ENCODE measurements around the gene EGLN2.

Gene EGLN2

DNA sequence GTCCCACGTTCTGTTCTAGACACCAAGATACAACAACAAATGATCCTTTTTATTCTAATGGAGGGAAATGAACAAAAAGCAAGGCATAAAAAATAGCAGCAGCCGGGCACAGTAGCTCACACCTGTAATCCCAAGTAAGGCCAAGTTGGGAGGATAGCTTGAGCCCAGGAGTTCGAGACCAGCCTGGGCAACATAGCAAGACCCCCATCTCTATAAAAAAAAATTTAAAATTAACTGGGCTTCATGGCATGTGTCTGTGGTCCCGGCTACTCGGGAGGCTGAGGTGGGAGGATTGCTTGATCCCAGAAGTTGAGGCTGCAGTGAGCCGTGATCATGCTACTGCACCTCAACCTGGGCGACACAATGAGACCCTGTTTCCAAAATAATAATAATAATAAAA is 22.6 kb upstream of the EGLN2 start:
- H3K4me3 ChIP-seq (ENCODE audit: control insufficient read depth, low read depth, low read length) = no peak overlapping the region

GRCh38 chr19:40776932-40777644 is 21.9 kb upstream of the EGLN2 start:
- peak overlapping the region; percentile 67 for H3K4me3 ChIP-seq (ENCODE audit: control insufficient read depth, low read depth, low read length)
- TF ChIP-seq CTCF (conservative IDR thresholded peaks at IDR 0.05; ENCODE audit: control insufficient read depth, insufficient read depth, low read depth, low read length) = no peak
- peak; percentile 89 for DNase-seq (ENCODE audit: low read depth)

More for the DNA sequence above, 22.6 kb upstream of the EGLN2 start:
- no peak for TF ChIP-seq CTCF (conservative IDR thresholded peaks at IDR 0.05; ENCODE audit: control insufficient read depth, insufficient read depth, low read depth, low read length)
- no peak for DNase-seq (ENCODE audit: low read depth)

DNA sequence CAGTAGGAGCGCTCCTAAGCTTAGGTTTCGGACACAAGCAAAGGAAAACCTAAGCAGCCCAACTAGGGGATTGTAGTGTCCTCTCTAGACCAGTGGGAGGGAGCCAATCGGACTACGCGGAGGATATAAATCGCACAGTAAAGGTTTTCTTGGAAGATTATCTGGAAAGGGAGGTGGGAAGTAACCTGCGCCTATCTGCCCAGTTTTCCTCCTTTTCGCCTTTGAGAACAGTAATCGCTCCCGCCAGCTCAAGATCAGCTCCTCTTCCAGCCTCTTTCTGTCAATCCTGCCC is 21.4 kb upstream of the EGLN2 start:
- H3K4me3 ChIP-seq (ENCODE audit: control insufficient read depth, low read depth, low read length) = peak overlapping the region; percentile 67
- DNase-seq (ENCODE audit: low read depth) = no peak

GRCh38 chr19:40777937-40778705 is 20.9 kb upstream of the EGLN2 start, which contains the start of gene RAB4B:
RAB4B (plus strand) TSS chr19:40778247; CDS start chr19:40778376, 129 bp downstream.
- H3K4me3 ChIP-seq (ENCODE audit: control insufficient read depth, low read depth, low read length) = peak within 1 kb of the TSS; percentile 67
- peak; percentile 99 for DNase-seq (ENCODE audit: low read depth)
- no peak for TF ChIP-seq CTCF (conservative IDR thresholded peaks at IDR 0.05; ENCODE audit: control insufficient read depth, insufficient read depth, low read depth, low read length)

More for the DNA sequence above, 21.4 kb upstream of the EGLN2 start:
- TF ChIP-seq CTCF (conservative IDR thresholded peaks at IDR 0.05; ENCODE audit: control insufficient read depth, insufficient read depth, low read depth, low read length) = no peak

DNA sequence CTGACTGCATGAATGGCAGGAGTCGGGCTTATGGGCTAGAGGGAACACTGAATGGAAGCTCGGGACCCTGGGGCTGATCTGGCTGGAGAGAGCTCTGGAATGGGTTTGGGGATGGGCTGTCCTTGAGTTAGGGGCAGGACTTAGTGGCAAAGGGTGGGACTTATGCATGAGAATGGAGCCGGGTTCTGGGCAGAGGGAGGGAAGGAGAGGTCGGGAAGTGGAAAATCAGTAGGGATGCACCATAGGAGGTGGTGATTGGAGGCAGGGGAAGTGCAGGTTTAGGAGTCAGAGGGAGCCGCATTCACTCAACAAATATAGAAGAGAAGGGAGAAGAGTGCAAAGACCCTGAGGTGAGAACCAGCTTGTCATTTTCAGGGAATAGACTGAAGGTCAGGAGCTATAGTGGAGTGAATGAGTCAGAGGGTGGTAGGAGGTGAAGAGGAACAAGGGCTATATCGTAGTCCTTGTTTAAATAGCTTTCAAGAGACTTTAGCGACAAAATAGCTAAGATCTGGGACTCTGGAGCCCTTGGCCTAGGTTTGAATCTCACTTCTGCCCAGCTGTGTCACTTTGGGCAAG is 20.2 kb upstream of the EGLN2 start:
- DNase-seq (ENCODE audit: low read depth) = peak; percentile 55
- no peak for TF ChIP-seq CTCF (conservative IDR thresholded peaks at IDR 0.05; ENCODE audit: control insufficient read depth, insufficient read depth, low read depth, low read length)
- peak overlapping the region; percentile 67 for H3K4me3 ChIP-seq (ENCODE audit: control insufficient read depth, low read depth, low read length)

- H3K4me3 ChIP-seq (ENCODE audit: control insufficient read depth, low read depth, low read length) = no peak overlapping the region
- no peak for DNase-seq (ENCODE audit: low read depth)
- no peak for TF ChIP-seq CTCF (conservative IDR thresholded peaks at IDR 0.05; ENCODE audit: control insufficient read depth, insufficient read depth, low read depth, low read length)
These were observed 18.4 kb upstream of the EGLN2 start for GRCh38 chr19:40780582-40780981.

All from fibroblast of mammary gland (primary cell).